K562 (cell line): ENCODE measurements around the gene ZNF487. TPM values are rescaled to one million over a fixed set of nuclear protein-coding genes. Genes with fewer than 3 reads are reported as not detected.

Experiments
- AFF1 ChIP-seq, 2 experiments: fragments of 450-650 bp; IDR thresholded peaks; 2 replicates each; pipeline ENCODE4 v1.6.1; 2018; ENCODE audit warnings: mild to moderate bottlenecking in 2 of 2, low read depth in 1 of 2; ENCODE audit not compliant: partially characterized antibody in 2 of 2
- CCAR2 ChIP-seq: fragments of 200-400 bp; formaldehyde crosslinking; IDR thresholded peaks from 2 replicates; pipeline ENCODE4 v1.6.1; 2017; ENCODE audit warnings: mild to moderate bottlenecking, low read depth, low read length
- ETS2 ChIP-seq: IDR thresholded peaks from 2 replicates; pipeline ENCODE4 v1.6.1; 2016; ENCODE audit warnings: borderline replicate concordance, missing genetic modification characterization, mild to moderate bottlenecking, moderate library complexity, missing compliant biosample characterization; ENCODE audit not compliant: poor library complexity, severe bottlenecking
- HMGN3 ChIP-seq: IDR thresholded peaks from 2 replicates; pipeline ENCODE4 v1.6.1; 2011; ENCODE audit warnings: borderline replicate concordance, low read depth, mild to moderate bottlenecking, mixed read lengths, low read length; ENCODE audit not compliant: insufficient read length; ENCODE audit errors: extremely low read depth
- IRF2 ChIP-seq: sonication (generic); formaldehyde crosslinking; IDR thresholded peaks from 2 replicates; pipeline ENCODE4 v1.8.1; 2022; ENCODE audit warnings: mild to moderate bottlenecking, missing genetic modification reagents
- KLF10 ChIP-seq: fragments of 250-450 bp; sonication (Bioruptor Pico); IDR thresholded peaks from 2 replicates; pipeline ENCODE4 v1.6.1; 2021; ENCODE audit warnings: matching md5 sums
- MTA1 ChIP-seq: fragments of 450-650 bp; IDR thresholded peaks from 2 replicates; pipeline ENCODE4 v1.6.1; 2017; ENCODE audit warnings: borderline replicate concordance
- NCOA4 ChIP-seq: fragments of 450-650 bp; IDR thresholded peaks from 2 replicates; pipeline ENCODE4 v1.6.1; 2018; ENCODE audit warnings: mild to moderate bottlenecking; ENCODE audit not compliant: partially characterized antibody
- NFXL1 ChIP-seq: fragments of 450-650 bp; formaldehyde crosslinking; IDR thresholded peaks from 2 replicates; pipeline ENCODE4 v1.4.0; 2021; ENCODE audit warnings: mild to moderate bottlenecking
- NR2F6 ChIP-seq: fragments of 450-650 bp; formaldehyde crosslinking; IDR thresholded peaks from 2 replicates; pipeline ENCODE4 v1.4.0; 2020; ENCODE audit warnings: mild to moderate bottlenecking
- NR4A1 ChIP-seq, 2 experiments: fragments of 250-450 bp in 1 of 2; fragments of 450-650 bp in 1 of 2; sonication (Bioruptor Pico) in 1 of 2; IDR thresholded peaks; 2 replicates each; pipeline versions ENCODE4 v1.4.0 to v1.6.1; 2016 to 2020; ENCODE audit warnings: mild to moderate bottlenecking in 2 of 2, missing compliant biosample characterization in 1 of 2, missing genetic modification characterization in 1 of 2, moderate library complexity in 1 of 2
- PATZ1 ChIP-seq: fragments of 250-450 bp; sonication (Bioruptor Pico); IDR thresholded peaks from 2 replicates; pipeline ENCODE4 v1.5.0; 2020; ENCODE audit warnings: mild to moderate bottlenecking, borderline replicate concordance
- RHOXF2B ChIP-seq: fragments of 250-450 bp; sonication (Bioruptor Pico); conservative IDR thresholded peaks from 2 replicates; pipeline ENCODE4 v1.5.1; 2021
- TCF7L2 ChIP-seq: fragments of 150-350 bp; IDR thresholded peaks from 2 replicates; pipeline ENCODE4 v1.6.1; 2016; ENCODE audit warnings: low read depth, mild to moderate bottlenecking, low read length, moderate library complexity
- THAP7 ChIP-seq: fragments of 250-450 bp; sonication (Bioruptor Pico); IDR thresholded peaks from 2 replicates; pipeline ENCODE4 v1.5.0; 2021
- ZNF143 ChIP-seq: sonication (generic); formaldehyde crosslinking; IDR thresholded peaks from 2 replicates; pipeline ENCODE4 v1.9.0; 2022; ENCODE audit warnings: mild to moderate bottlenecking, missing genetic modification reagents
- ZNF436 ChIP-seq: fragments of 250-450, 450-650 bp; sonication (Bioruptor Pico); formaldehyde crosslinking; IDR thresholded peaks from 2 replicates; pipeline ENCODE4 v1.7.0; 2020; ENCODE audit warnings: mild to moderate bottlenecking
- ZNF444 ChIP-seq: fragments of 250-450 bp; sonication (Bioruptor Pico); IDR thresholded peaks from 2 replicates; pipeline ENCODE4 v1.4.0; 2020; ENCODE audit warnings: mild to moderate bottlenecking, moderate library complexity
- polyA plus RNA-seq, 8 experiments: library from polyadenylated mRNA; depleted of rRNA in 4 of 8; stranded (reverse) in 5 of 8; unstranded in 3 of 8; fragments of >200 nt; fragmentation: Nextera tagmentation in 2 of 8; fragmentation: Illumina TruSeq in 1 of 8; extraction: Ambion mirVana in 2 of 8; extraction: Trizol in 1 of 8; gene quantifications; 2 replicates each; pipeline versions ENCODE4 v1.2.1 to v1.2.3, GENCODE V29; 2011 to 2014; ENCODE audit warnings: inconsistent platforms in 1 of 8, missing spikeins in 1 of 8
- total RNA-seq, 7 experiments: library from RNA; depleted of rRNA in 6 of 7; stranded (reverse); fragments of >200 nt in 6 of 7; fragmentation: Illumina TruSeq in 2 of 7; extraction: Trizol in 2 of 7; gene quantifications; 2 replicates each; pipeline versions ENCODE4 v1.2.1 to v1.2.3, GENCODE V29; 2011 to 2021; ENCODE audit warnings: low replicate concordance in 1 of 7
- TF ChIP-seq, protein P1 (sequence below): sonication (generic); formaldehyde crosslinking; IDR thresholded peaks from 2 replicates; pipeline ENCODE4 v1.4.0; 2020; ENCODE audit warnings: mild to moderate bottlenecking, missing genetic modification reagents

ZNF487 gene
- total and polyA plus RNA-seq, 9 of the 15 experiments (the other 6 are each of a cell fraction or from before 2014, with no cell fraction given), result 1.9 to 6.5 (median 4.2) TPM

DNA sequence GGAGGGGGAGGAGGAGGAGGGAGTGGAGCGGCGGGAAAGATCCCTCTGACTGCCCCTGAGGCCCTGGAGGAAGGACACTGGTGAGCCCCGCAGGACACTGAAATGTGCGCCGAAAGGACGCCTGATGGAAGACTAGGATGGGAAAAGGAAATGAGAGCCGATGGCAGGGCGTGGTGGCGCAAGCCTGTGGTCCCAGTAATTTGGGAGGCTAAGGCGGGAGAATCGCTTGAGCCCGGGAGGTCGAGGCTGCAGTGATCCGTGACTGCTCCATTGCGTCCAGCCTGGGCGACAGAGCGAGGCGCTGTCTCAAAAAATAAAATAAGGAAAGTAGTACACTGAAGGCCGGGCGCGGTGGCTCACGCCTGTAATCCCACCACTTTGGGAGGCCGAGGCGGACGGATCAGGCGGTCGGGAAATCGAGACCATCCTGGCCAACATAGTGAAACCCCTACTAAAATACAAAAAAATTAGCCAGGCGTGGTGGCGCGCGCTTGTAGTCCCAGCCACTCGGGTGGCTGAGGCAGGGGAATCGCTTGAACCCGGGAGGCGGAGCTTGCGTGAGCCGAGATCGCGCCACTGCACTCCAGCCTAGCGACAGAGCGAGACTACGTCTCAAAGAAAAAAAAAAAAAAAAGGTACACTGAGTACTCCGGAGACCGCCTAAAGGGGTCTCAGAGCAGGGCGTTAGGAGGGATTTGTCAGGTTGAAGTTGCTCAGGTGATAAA is 27.4 kb upstream of the ZNF487 start (continued):
- TF ChIP-seq PATZ1 (CRISPR knock-in tag), result no peak
- no peak for TF ChIP-seq HMGN3
- TF ChIP-seq ZNF143 (CRISPR knock-in tag), result no peak
- TF ChIP-seq MTA1, result no peak; the same call in 1 of the 2 replicates
- no peak for TF ChIP-seq RHOXF2B
- TF ChIP-seq ZNF436 (CRISPR knock-in tag), result no peak
- TF ChIP-seq CCAR2, result no peak
- no peak for TF ChIP-seq NCOA4
- peak; percentile 28 to 69 for TF ChIP-seq AFF1 (IDR thresholded peaks at IDR 0.05; ENCODE audit: low read depth in 1 of 2, partially characterized antibody in 2 of 2)
- TF ChIP-seq THAP7, result no peak
- no peak for TF ChIP-seq NFXL1 (CRISPR knock-in tag)
- TF ChIP-seq NR2F6 (CRISPR knock-in tag), result no peak; the same call in 1 of the 2 replicates
- TF ChIP-seq IRF2 (CRISPR knock-in tag), result no peak
- TF ChIP-seq, protein P1, sequence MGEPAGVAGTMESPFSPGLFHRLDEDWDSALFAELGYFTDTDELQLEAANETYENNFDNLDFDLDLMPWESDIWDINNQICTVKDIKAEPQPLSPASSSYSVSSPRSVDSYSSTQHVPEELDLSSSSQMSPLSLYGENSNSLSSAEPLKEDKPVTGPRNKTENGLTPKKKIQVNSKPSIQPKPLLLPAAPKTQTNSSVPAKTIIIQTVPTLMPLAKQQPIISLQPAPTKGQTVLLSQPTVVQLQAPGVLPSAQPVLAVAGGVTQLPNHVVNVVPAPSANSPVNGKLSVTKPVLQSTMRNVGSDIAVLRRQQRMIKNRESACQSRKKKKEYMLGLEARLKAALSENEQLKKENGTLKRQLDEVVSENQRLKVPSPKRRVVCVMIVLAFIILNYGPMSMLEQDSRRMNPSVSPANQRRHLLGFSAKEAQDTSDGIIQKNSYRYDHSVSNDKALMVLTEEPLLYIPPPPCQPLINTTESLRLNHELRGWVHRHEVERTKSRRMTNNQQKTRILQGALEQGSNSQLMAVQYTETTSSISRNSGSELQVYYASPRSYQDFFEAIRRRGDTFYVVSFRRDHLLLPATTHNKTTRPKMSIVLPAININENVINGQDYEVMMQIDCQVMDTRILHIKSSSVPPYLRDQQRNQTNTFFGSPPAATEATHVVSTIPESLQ (CRISPR knock-in tag), result no peak
- TF ChIP-seq NR4A1 (CRISPR knock-in tag; IDR thresholded peaks at IDR 0.05), result no peak
- no peak for TF ChIP-seq NR4A1 (tag; IDR thresholded peaks at IDR 0.05)
- no peak for TF ChIP-seq ETS2 (tag)
- TF ChIP-seq KLF10 (CRISPR knock-in tag), result no peak
- no peak for TF ChIP-seq TCF7L2
- peak; percentile 91 for TF ChIP-seq ZNF444 (CRISPR knock-in tag)
